IMR-90 (cell line): ENCODE results near the gene DAPK3. TPM values are rescaled to one million over a fixed set of nuclear protein-coding genes. Genes with fewer than 3 reads are reported as not detected.
A peak's percentile ranks its signal among the peaks of the same experiment; 100 is the strongest.

Source experiments
- ATAC-seq: fragments of 200-7000 bp; cut with Tn5 transposase; 2 replicates; pipeline ENCODE4 v1.9.1; 2020; ENCODE audit warnings: low read depth, mild to moderate bottlenecking, moderate library complexity
- Bru-seq: library from RNA; stranded (reverse); fragments of 400-500 nt; gene quantifications from one replicate; lab custom pipeline; 2021; lab: Mats Ljungman, UMichigan
- BruChase-seq, 2 experiments: library from RNA; stranded (reverse); fragments of 400-500 nt; gene quantifications; one replicate each; lab custom pipeline; 2021; lab: Mats Ljungman, UMichigan
- BruUV-seq: library from RNA; stranded (reverse); fragments of 400-500 nt; replicated peaks from 2 replicates; lab custom pipeline; 2021; lab: Mats Ljungman, UMichigan
- CTCF ChIA-PET: fragments of 300-600 bp; formaldehyde crosslinking; extraction: SDS; loops from one replicate; lab custom pipeline; 2021; ENCODE audit warnings: antibody characterized with exemption; lab: Yijun Ruan, JAX
- POLR2A ChIA-PET: fragments of 300-600 bp; sonication (Branson Sonifier 250); formaldehyde crosslinking; loops from one replicate; lab custom pipeline; 2022; ENCODE audit warnings: antibody characterized with exemption; ENCODE audit not compliant: unreplicated experiment; lab: Charles Lee
- DNase-seq: peaks from one replicate; pipeline ENCODE4 v3.0.0; 2013
- H2AFZ ChIP-seq: replicated peaks from 2 replicates; pipeline ENCODE3; 2013; ENCODE audit warnings: low read length, mild to moderate bottlenecking; ENCODE audit not compliant: poor library complexity
- H2AK5ac ChIP-seq: 2 replicates; pipeline ENCODE4 v1.6.1; 2013; ENCODE audit warnings: low read depth, low read length, inconsistent platforms
- H2AK9ac ChIP-seq: replicated peaks from 2 replicates; pipeline ENCODE3; 2013; ENCODE audit warnings: mild to moderate bottlenecking, low read depth, low read length, moderate library complexity; ENCODE audit not compliant: poor library complexity
- H2BK120ac ChIP-seq: 2 replicates; pipeline ENCODE4 v1.6.1; 2013; ENCODE audit warnings: low read depth, low read length, inconsistent platforms
- H2BK15ac ChIP-seq: 3 replicates; pipeline ENCODE4 v1.6.1; 2013; ENCODE audit warnings: low read depth, low read length, inconsistent platforms
- H2BK20ac ChIP-seq: 2 replicates; pipeline ENCODE4 v1.6.1; 2013; ENCODE audit warnings: low read depth, mild to moderate bottlenecking, inconsistent platforms, low read length, moderate library complexity
- H2BK5ac ChIP-seq: 2 replicates; pipeline ENCODE4 v1.6.1; 2013; ENCODE audit warnings: mild to moderate bottlenecking, low read depth, low read length, inconsistent platforms; ENCODE audit not compliant: poor library complexity, severe bottlenecking
- H3K14ac ChIP-seq: replicated peaks from 2 replicates; pipeline ENCODE4 v1.6.1; 2013; ENCODE audit warnings: low read depth, low read length, inconsistent platforms
- H3K18ac ChIP-seq: 2 replicates; pipeline ENCODE4 v1.6.1; 2013; ENCODE audit warnings: low read depth, low read length, control low read depth
- H3K23ac ChIP-seq: 2 replicates; pipeline ENCODE4 v1.6.1; 2013; ENCODE audit warnings: low read depth, low read length, inconsistent platforms
- H3K27ac ChIP-seq: 2 replicates; pipeline ENCODE4 v1.5.1; 2013; ENCODE audit warnings: mild to moderate bottlenecking, control low read depth, low read length; ENCODE audit not compliant: insufficient read depth
- H3K27me3 ChIP-seq: 2 replicates; pipeline ENCODE4 v1.6.1; 2013; ENCODE audit warnings: low read length; ENCODE audit not compliant: control insufficient read depth, insufficient read depth
- H3K36me3 ChIP-seq: 2 replicates; pipeline ENCODE4 v1.6.1; 2013; ENCODE audit warnings: low read length, mixed read lengths; ENCODE audit not compliant: control insufficient read depth, insufficient read depth
- H3K4ac ChIP-seq: 2 replicates; pipeline ENCODE4 v1.6.1; 2013; ENCODE audit warnings: low read depth, low read length, inconsistent platforms
- H3K4me1 ChIP-seq: 2 replicates; pipeline ENCODE4 v1.6.1; 2013; ENCODE audit warnings: low read length, mixed read lengths; ENCODE audit not compliant: control insufficient read depth, insufficient read depth
- H3K4me2 ChIP-seq: 2 replicates; pipeline ENCODE4 v1.6.1; 2013; ENCODE audit warnings: low read depth, mild to moderate bottlenecking, control low read depth, low read length, moderate library complexity
- H3K4me3 ChIP-seq: 2 replicates; pipeline ENCODE4 v1.5.1; 2013; ENCODE audit warnings: low read depth, mild to moderate bottlenecking, control low read depth, low read length, moderate library complexity; ENCODE audit not compliant: insufficient read depth
- H3K56ac ChIP-seq: 2 replicates; pipeline ENCODE4 v1.6.1; 2013; ENCODE audit warnings: low read length, inconsistent platforms; ENCODE audit not compliant: insufficient read depth; ENCODE audit errors: extremely low read depth
- H3K79me1 ChIP-seq, 2 experiments: 2 replicates each; pipeline ENCODE4 v1.6.1; 2013; ENCODE audit warnings: low read length in 2 of 2, inconsistent platforms in 1 of 2, low read depth in 1 of 2
- H3K9ac ChIP-seq: 2 replicates; pipeline ENCODE4 v1.6.1; 2013; ENCODE audit warnings: low read depth, low read length, control low read depth
- H3K9me1 ChIP-seq: 2 replicates; pipeline ENCODE4 v1.6.1; 2013; ENCODE audit warnings: low read length, inconsistent platforms; ENCODE audit not compliant: insufficient read depth
- H3K9me3 ChIP-seq: 2 replicates; pipeline ENCODE4 v1.6.1; 2013; ENCODE audit warnings: low read length; ENCODE audit not compliant: control insufficient read depth, insufficient read depth
- H4K20me1 ChIP-seq: 2 replicates; pipeline ENCODE4 v1.6.1; 2013; ENCODE audit warnings: low read length, inconsistent platforms; ENCODE audit not compliant: insufficient read depth
- H4K5ac ChIP-seq: 2 replicates; pipeline ENCODE4 v1.6.1; 2013; ENCODE audit warnings: mild to moderate bottlenecking, low read depth, low read length, control low read depth
- H4K8ac ChIP-seq, 2 experiments: 2 replicates each; pipeline ENCODE4 v1.6.1; 2013; ENCODE audit warnings: low read depth in 2 of 2, low read length in 2 of 2, control low read depth in 1 of 2, inconsistent platforms in 1 of 2
- H4K91ac ChIP-seq: 2 replicates; pipeline ENCODE4 v1.6.1; 2013; ENCODE audit warnings: low read depth, low read length, inconsistent platforms; ENCODE audit not compliant: insufficient read depth
- BHLHE40 ChIP-seq: fragments of 150-350 bp; IDR thresholded peaks from 2 replicates; pipeline ENCODE4 v1.6.1; 2016; ENCODE audit warnings: mild to moderate bottlenecking, low read depth, low read length
- CEBPB ChIP-seq: IDR thresholded peaks from 2 replicates; pipeline ENCODE4 v1.6.1; 2012; ENCODE audit warnings: low read depth, low read length, improper control_type of control experiment
- CHD1 ChIP-seq: IDR thresholded peaks from 2 replicates; pipeline ENCODE4 v1.6.1; 2012; ENCODE audit warnings: low read depth, low read length, improper control_type of control experiment
- CTCF ChIP-seq: conservative IDR thresholded peaks from 2 replicates; pipeline ENCODE4 v1.5.1; 2012; ENCODE audit warnings: mild to moderate bottlenecking, low read depth, low read length, improper control_type of control experiment
- ELK1 ChIP-seq: fragments of 150-350 bp; IDR thresholded peaks from 2 replicates; pipeline ENCODE4 v1.6.1; 2016; ENCODE audit warnings: low read depth, mild to moderate bottlenecking, low read length, moderate library complexity, borderline replicate concordance
- FOS ChIP-seq: fragments of 150-350 bp; IDR thresholded peaks from 2 replicates; pipeline ENCODE4 v1.6.1; 2016; ENCODE audit warnings: low read depth, low read length
- MXI1 ChIP-seq: IDR thresholded peaks from 2 replicates; pipeline ENCODE4 v1.6.1; 2012; ENCODE audit warnings: low read depth, mild to moderate bottlenecking, low read length, moderate library complexity, borderline replicate concordance
- NFE2L2 ChIP-seq: fragments of 150-350 bp; IDR thresholded peaks from 2 replicates; pipeline ENCODE4 v1.6.1; 2016; ENCODE audit warnings: low read depth, mild to moderate bottlenecking, low read length
- POLR2A ChIP-seq: IDR thresholded peaks from 2 replicates; pipeline ENCODE4 v1.6.1; 2012; ENCODE audit warnings: mild to moderate bottlenecking, low read depth, low read length
- RAD21 ChIP-seq: IDR thresholded peaks from 2 replicates; pipeline ENCODE4 v1.6.1; 2012; ENCODE audit warnings: low read length, improper control_type of control experiment
- RCOR1 ChIP-seq: IDR thresholded peaks from 2 replicates; pipeline ENCODE4 v1.6.1; 2012; ENCODE audit warnings: mild to moderate bottlenecking, low read length, improper control_type of control experiment; ENCODE audit not compliant: insufficient replicate concordance
- SMC3 ChIP-seq: fragments of 150-350 bp; IDR thresholded peaks from 2 replicates; pipeline ENCODE4 v1.6.1; 2016; ENCODE audit warnings: low read depth, mild to moderate bottlenecking, antibody characterized with exemption, low read length, moderate library complexity
- WGBS, 2 experiments: methylation state at CpG; one replicate each; pipeline versions ENCODE4 v1.1.5 to v1.1.7; 2013; ENCODE audit warnings: missing lambda C conversion rate in 2 of 2; ENCODE audit not compliant: insufficient read length in 1 of 2; ENCODE audit errors: extremely low coverage in 2 of 2; 5-methylcytosine and 5-hydroxymethylcytosine counted together
- dilution Hi-C: fragments of 300-500 bp; cut with HindIII; formaldehyde crosslinking; loops from one replicate; pipeline ENCODE4 v1.14.3; 2018; ENCODE audit warnings: low sequenced_read_pairs; ENCODE audit not compliant: unreplicated experiment
- in situ Hi-C: fragments of 300-500 bp; cut with MboI; formaldehyde crosslinking; loops from 3 replicates; pipeline ENCODE4 v1.14.3; 2019; ENCODE audit warnings: low sequenced_read_pairs, inconsistent platforms, mixed read lengths
- intact Hi-C: fragments of 100-400 bp; cut with micrococcal nuclease; formaldehyde crosslinking; loops from 2 replicates; pipeline ENCODE4 v1.10.0; 2022
- long read RNA-seq: library from polyadenylated mRNA; unstranded; transcript quantifications from one replicate; pipeline ENCODE4 v2.0.0, GENCODE V29; 2021; ENCODE audit not compliant: unreplicated experiment
- polyA plus RNA-seq, 3 experiments: library from polyadenylated mRNA; depleted of rRNA; stranded (reverse); fragments of >200 nt; gene quantifications; 2 replicates each; pipeline ENCODE4 v1.2.3, GENCODE V29; 2012; ENCODE audit warnings: low replicate concordance in 1 of 3
- total RNA-seq: library from RNA; depleted of rRNA; stranded (reverse); fragments of >200 nt; gene quantifications from 2 replicates; pipeline ENCODE4 v1.2.3, GENCODE V29; 2012; rRNA removed

The DAPK3 gene
- 128 and 145 TPM in 2 replicates for total RNA-seq
- 188 and 202 TPM in 2 replicates for polyA plus RNA-seq (2012; rRNA removed)
- 189 and 293 TPM in 2 replicates for polyA plus RNA-seq (2012; cell fraction: cytosol; rRNA removed)
- polyA plus RNA-seq (2012; cell fraction: nucleus; rRNA removed; ENCODE audit: low replicate concordance): 209 and 518 TPM in 2 replicates
- Bru-seq, nascent RNA: percentile 95 among the genes with signal in this experiment
- percentile 94 among the genes with signal in this experiment for BruChase-seq, experiment 1, labeled RNA remaining after a 6-hour chase
- BruChase-seq, experiment 2, labeled RNA remaining after a 2-hour chase: percentile 91 among the genes with signal in this experiment
- long read RNA-seq, transcript DAPK3-202 (9 exons, 2,257 nt): major isoform, 6 of 224 reads
- long read RNA-seq, partial matches to known transcripts: 30 of 224 reads
- long read RNA-seq, other reads (novel, unspliced or antisense): 184 of 224 reads

- Histone ChIP-seq H3K9ac (peak within 1 kb of the TSS; percentile 100), H4K8ac (peak within 1 kb of the TSS; percentile 75 to 84), H4K91ac (peak within 1 kb of the TSS; percentile 98), H3K18ac (peak within 1 kb of the TSS; percentile 93), H2BK120ac (peak within 1 kb of the TSS; percentile 90), H4K5ac (peak within 1 kb of the TSS; percentile 77), H3K4me3 (peak within 1 kb of the TSS; percentile 81), H3K4ac (peak within 1 kb of the TSS; percentile 98), H3K9me3 (no peaks in the 10 kb centered on the region), H3K23ac (peak within 1 kb of the TSS; percentile 99), H2AK9ac (peak within 1 kb of the TSS; percentile 80), H2BK20ac (peak within 1 kb of the TSS; percentile 77; the same call in 1 of the 2 replicates), H3K56ac (peak within 1 kb of the TSS; percentile 97), H3K79me1 (peaks cover 15 to 42% of the 10 kb centered on the region in 2 experiments), H2AK5ac (peak within 1 kb of the TSS; percentile 99), H3K27me3 (no peaks in the 10 kb centered on the region), H2BK5ac (peak within 1 kb of the TSS; percentile 98), H2BK15ac (peak within 1 kb of the TSS; percentile 98; the same call in 2 of the 3 replicates), H4K20me1 (peaks cover 74% of the 10 kb centered on the region), H2AFZ (peak within 1 kb of the TSS; percentile 75), H3K4me1 (peaks cover 9% of the 10 kb centered on the region), H3K36me3 (peaks cover 38% of the 10 kb centered on the region), H3K14ac (peak within 1 kb of the TSS; percentile 100), H3K27ac (peak within 1 kb of the TSS; percentile 99), H3K4me2 (peak within 1 kb of the TSS; percentile 98), H3K9me1 (0 out of 2 replicates have a peak, but pooled peaks cover 15% of the 10 kb centered on the region)
- WGBS, 2 experiments: 0% methylated on average over 66 of the region's 73 CpGs; no CpG with 5 or more reads in 1 of the 2 experiments
- BruUV-seq: no TSS peak
- peak; percentile 77 for ATAC-seq
- dilution Hi-C loops: no loop called here
- intact Hi-C loops: no loop called here
- CTCF ChIA-PET: no interaction called here
- peak; percentile 97 for DNase-seq
- in situ Hi-C loops: no loop called here
- POLR2A ChIA-PET: interaction anchor here (0.7 to 1.3 kb wide), 2 partner anchors 10 to 14 kb away, joined by 3 to 10 read pairs; partner anchors contain the start of gene EEF2
- TF ChIP-seq FOS (peak; percentile 54), ELK1 (no peak), CTCF (no peak), CHD1 (no peak), MXI1 (peak; percentile 13; the same call in 1 of the 2 replicates), CEBPB (no peak), RCOR1 (no peak), RAD21 (no peak), NFE2L2 (no peak), SMC3 (no peak), BHLHE40 (peak; percentile 84), POLR2A (peak; percentile 91)
These were observed at the start of gene DAPK3 for GRCh38 chr19:3970808-3971598. TSS of gene DAPK3 (minus strand) at chr19:3971099. CDS start at chr19:3969735, 1,364 bp downstream.
